DLD1 (cell line): ENCODE results near the gene HDGFL3.

Experiments used
- in situ Hi-C: cut with HindIII; loops from 2 replicates; pipeline ENCODE4 v1.10.0; 2017; ENCODE audit warnings: low sequenced_read_pairs

Gene HDGFL3

DNA sequence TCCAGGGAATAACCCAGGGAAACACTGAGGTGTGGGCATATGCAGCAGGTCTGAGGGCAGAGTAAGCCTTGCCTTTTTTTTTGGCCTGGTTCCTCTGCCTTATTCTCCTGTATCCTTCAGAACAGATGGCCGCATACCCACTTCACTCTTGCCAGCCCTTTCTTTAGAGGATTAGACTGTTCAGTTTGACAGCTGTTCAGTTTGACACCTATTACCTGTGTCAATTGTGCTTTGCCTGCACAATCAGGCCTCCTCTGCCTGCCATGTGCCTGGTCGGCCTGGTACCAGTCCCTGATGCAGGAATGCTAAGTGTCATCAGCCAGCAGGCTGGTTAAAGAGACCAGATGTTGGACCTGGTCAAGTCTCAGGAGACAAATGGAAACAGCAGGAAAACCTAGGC lies 77.8 kb downstream of the HDGFL3 start:
- in situ Hi-C loops, result no loop called here

DNA sequence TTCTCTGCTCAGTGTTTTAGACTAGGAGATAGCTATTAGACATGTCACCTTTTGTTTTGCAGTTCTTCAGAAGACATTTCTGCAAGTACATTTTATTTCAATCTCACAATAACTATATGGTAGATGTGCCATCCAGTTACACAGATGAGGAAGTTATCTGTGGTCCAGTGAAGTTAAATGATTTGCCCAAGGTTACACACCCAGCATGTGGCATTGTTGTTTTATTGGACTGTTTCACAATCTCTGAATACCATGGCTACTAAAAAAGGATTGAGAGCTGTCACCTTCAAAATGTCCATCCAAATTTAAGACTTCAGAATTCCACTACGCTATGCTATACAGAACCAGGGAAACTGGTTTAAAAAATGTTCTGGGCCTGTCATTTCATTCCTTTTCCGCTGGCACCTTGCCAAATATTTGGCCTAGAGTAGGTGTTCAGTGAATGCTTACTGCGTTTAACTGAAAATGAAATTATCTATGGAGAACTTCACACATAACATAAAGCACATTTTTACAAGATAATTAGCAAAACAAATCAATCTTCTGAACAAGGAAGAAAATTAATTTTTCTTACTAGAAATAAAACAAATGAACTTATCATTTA lies 80.0 kb downstream of the HDGFL3 start:
- in situ Hi-C loops, result no loop called here

DNA sequence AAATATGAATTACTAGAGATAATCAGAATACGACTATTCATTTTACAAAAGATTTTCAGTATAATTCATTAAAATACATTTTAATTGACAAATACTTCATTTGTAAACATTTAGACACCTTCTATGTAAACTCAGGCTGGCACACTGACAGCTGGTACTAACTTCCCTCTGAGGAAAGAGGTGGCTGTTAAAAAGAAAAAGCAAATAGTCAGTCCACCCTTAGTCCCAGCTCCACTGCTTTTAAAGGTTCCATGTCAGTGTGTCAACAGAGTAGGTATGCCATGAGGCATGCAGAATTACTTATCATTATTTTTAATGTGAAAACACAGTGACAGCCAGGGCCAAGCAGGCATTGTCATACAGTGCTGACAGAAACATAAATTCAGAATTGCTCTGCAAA lies 84.1 kb downstream of the HDGFL3 start:
- in situ Hi-C loops, result no loop called here

GRCh38 chr15:83119968-83120581 lies 87.5 kb downstream of the HDGFL3 start:
- in situ Hi-C loops, result no loop called here

DNA sequence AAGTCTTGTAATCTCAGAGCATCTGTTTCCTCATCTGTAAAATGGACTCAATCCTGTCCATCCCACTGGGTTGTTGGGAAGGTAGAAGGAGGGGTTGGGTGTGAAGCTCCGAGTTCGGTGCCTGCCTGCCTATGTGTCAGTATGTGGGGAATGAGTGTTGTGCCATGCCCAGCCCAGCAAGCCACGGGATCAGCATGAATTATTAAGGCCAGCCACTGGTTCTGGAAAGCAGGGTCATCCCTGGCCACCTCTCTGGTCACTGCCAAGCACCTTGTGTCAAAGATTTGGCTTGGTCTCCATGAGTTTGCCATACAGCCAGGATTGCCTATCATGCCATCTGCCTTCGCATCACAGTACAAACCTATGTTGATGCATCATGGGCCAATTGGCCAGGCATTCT lies 88.7 kb downstream of the HDGFL3 start:
- in situ Hi-C loops, result no loop called here

GRCh38 chr15:83118291-83118827 lies 89.3 kb downstream of the HDGFL3 start:
- in situ Hi-C loops, result no loop called here

GRCh38 chr15:83115831-83116565 lies 91.6 kb downstream of the HDGFL3 start:
- in situ Hi-C loops, result no loop called here

GRCh38 chr15:83115410-83115809 lies 92.2 kb downstream of the HDGFL3 start:
- in situ Hi-C loops, result no loop called here

GRCh38 chr15:83114856-83115255 lies 92.8 kb downstream of the HDGFL3 start:
- in situ Hi-C loops, result no loop called here

GRCh38 chr15:83113881-83114674 lies 93.5 kb downstream of the HDGFL3 start:
- in situ Hi-C loops, result no loop called here

GRCh38 chr15:83112956-83113299 lies 94.7 kb downstream of the HDGFL3 start:
- in situ Hi-C loops, result no loop called here

GRCh38 chr15:83112233-83112955 lies 95.2 kb downstream of the HDGFL3 start:
- in situ Hi-C loops, result no loop called here

GRCh38 chr15:83111149-83111548 lies 96.5 kb downstream of the HDGFL3 start:
- in situ Hi-C loops, result no loop called here

- in situ Hi-C loops, result no loop called here
Measured at GRCh38 chr15:83110381-83110780, 97.2 kb downstream of the HDGFL3 start.

- in situ Hi-C loops, result no loop called here
Measured at GRCh38 chr15:83109532-83109931, 98.1 kb downstream of the HDGFL3 start.

- in situ Hi-C loops, result no loop called here
Measured at GRCh38 chr15:83108266-83109219, 99.1 kb downstream of the HDGFL3 start.

GRCh38 chr15:83107841-83108181 lies 99.8 kb downstream of the HDGFL3 start:
- in situ Hi-C loops, result no loop called here

DNA sequence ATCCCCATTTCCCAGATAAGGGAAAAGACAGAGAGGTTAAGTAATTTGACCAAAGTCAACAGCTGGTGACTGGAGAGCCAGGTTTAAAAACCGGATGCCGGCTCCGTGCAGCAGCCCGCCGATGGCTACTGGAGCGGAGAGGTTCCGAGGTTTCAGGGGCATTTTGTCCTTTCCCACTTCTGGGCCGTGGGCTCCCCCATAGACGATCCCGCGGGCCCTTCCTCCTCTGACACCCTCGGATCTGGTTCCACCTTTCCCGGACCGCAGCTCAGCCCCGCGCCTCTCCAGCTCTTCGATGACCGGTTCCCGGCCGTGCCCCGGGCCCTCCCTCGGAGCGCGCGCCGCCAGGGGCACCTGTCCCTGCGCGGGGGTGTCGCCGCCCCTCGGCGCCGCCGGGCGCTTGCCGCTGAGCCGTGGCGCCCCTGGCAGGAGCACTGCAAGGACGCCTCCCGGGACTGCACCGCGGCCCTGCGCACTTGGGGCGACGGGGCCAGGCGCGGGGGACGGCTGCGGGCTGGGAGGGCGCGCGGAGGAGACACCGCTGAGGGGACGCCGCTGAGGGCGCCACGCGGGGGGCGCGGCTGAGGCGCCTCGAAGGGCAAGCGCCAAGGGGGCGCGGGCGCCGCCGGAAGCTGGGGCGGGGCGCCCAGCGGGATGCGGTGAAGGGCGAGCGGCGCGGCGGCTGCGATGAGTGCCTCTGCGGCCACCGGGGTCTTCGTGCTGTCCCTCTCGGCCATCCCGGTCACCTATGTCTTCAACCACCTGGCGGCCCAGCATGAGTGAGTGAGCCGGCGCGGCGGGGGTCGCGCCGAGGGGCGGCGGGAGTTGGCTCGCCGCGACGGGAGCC lies 100.4 kb downstream of the HDGFL3 start, which contains the start of gene TM6SF1:
TM6SF1 (plus strand) TSS at position 652 of the 847 bp plus-strand sequence; CDS start at position 688, 36 bp downstream.
- in situ Hi-C loops, result no loop called here

DNA sequence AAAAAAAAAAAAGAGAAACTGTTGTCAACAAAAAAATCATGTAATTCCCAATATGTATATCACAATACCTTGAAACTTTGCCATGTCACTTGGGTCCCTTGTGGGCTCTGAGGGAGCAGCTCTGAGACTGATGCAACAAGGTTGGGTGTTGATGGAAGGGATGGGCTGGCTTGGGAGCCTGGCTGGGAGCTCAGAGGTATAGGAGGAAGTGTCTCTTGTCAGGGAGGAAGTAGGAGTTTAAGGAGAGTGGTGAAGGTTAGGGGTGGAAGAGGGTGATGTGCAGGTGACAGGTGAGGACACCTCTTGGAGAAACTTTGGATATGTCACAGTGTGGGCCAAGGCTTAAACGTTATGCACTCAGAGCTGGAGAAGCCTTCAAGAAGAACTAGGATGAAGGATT lies 102.2 kb downstream of the HDGFL3 start:
- in situ Hi-C loops, result no loop called here
